K562 (cell line): ENCODE data around the gene GAL. TPM values are rescaled to one million over a fixed set of nuclear protein-coding genes. Genes with fewer than 3 reads are reported as not detected.

ENCODE experiments used
- ATAC-seq: fragments of 200-7000 bp; cut with Tn5 transposase; 3 replicates; pipeline ENCODE4 v1.9.1; 2020; ENCODE audit warnings: moderate library complexity
- BruUV-seq: library from RNA; stranded (reverse); fragments of 400-500 nt; replicated peaks from 2 replicates; lab custom pipeline; 2021; lab: Mats Ljungman, UMichigan
- CTCF ChIA-PET: fragments of 300-600 bp; formaldehyde crosslinking; extraction: SDS; loops from one replicate; lab custom pipeline; 2021; ENCODE audit warnings: low intra/inter-chr PET ratio; lab: Yijun Ruan, JAX
- POLR2A ChIA-PET: fragments of 300-600, 350-650 bp; sonication (Branson Sonifier 250); formaldehyde crosslinking; extraction: SDS; loops from one replicate; lab custom pipeline; 2021; ENCODE audit warnings: antibody characterized with exemption, inconsistent platforms; lab: Yijun Ruan, JAX
- DNase-seq, 4 experiments: peaks; one replicate each; pipeline versions ENCODE4 v3.0.0 to v3.0.0-alpha.2; 2011 to 2018; ENCODE audit warnings: low spot score in 3 of 4, mixed read lengths in 3 of 4; ENCODE audit errors: extremely low read depth in 1 of 4
- FAIRE-seq: peaks from 2 replicates; lab custom pipeline; 2011; peaks lifted over from hg19 to GRCh38; lab: Jason Lieb, UNC
- H2AFZ ChIP-seq: 2 replicates; pipeline ENCODE4 v1.6.0; 2011; ENCODE audit warnings: low read depth, low read length, control low read depth, inconsistent platforms
- H3K27ac ChIP-seq: fragments of 200-600 bp; 3 replicates; pipeline ENCODE4 v1.8.0; 2011; ENCODE audit warnings: low read depth, mild to moderate bottlenecking, control low read depth, inconsistent platforms, low read length, moderate library complexity, mixed read lengths; ENCODE audit errors: extremely low read depth
- H3K27me3 ChIP-seq, 2 experiments: fragments of 300-600 bp in 1 of 2; 2 replicates in 1 of 2; 3 replicates in 1 of 2; pipeline versions ENCODE4 v1.6.0 to v1.8.0; 2011; ENCODE audit warnings: inconsistent platforms in 2 of 2, low read length in 2 of 2, mild to moderate bottlenecking in 1 of 2, mixed read lengths in 1 of 2, moderate library complexity in 1 of 2; ENCODE audit not compliant: control insufficient read depth in 2 of 2, insufficient read depth in 2 of 2
- H3K36me3 ChIP-seq: fragments of 300-600 bp; 3 replicates; pipeline ENCODE4 v1.8.0; 2011; ENCODE audit warnings: mild to moderate bottlenecking, low read length, inconsistent platforms; ENCODE audit not compliant: control insufficient read depth, insufficient read depth
- H3K4me1 ChIP-seq, 2 experiments: fragments of 200-600 bp in 1 of 2; replicated peaks in 1 of 2; 2 replicates in 1 of 2; 3 replicates in 1 of 2; pipeline versions ENCODE4 v1.5.1 to v1.8.0; 2011; ENCODE audit warnings: inconsistent platforms in 2 of 2, low read length in 2 of 2, mild to moderate bottlenecking in 1 of 2, mixed read lengths in 1 of 2, moderate library complexity in 1 of 2; ENCODE audit not compliant: control insufficient read depth in 2 of 2, insufficient read depth in 2 of 2
- H3K4me2 ChIP-seq: 2 replicates; pipeline ENCODE4 v1.6.1; 2011; ENCODE audit warnings: low read length, control low read depth, inconsistent platforms, mixed read lengths; ENCODE audit not compliant: insufficient read depth
- H3K4me3 ChIP-seq: fragments of 200-600 bp; sonication (generic), shearing (Covaris generic); 2 replicates; pipeline ENCODE4 v1.5.1; 2016; ENCODE audit warnings: control low read depth, inconsistent platforms
- H3K79me2 ChIP-seq: fragments of 200-600 bp; 3 replicates; pipeline ENCODE4 v1.8.0; 2011; ENCODE audit warnings: low read length, inconsistent platforms; ENCODE audit not compliant: control insufficient read depth, insufficient read depth
- H3K9ac ChIP-seq, 2 experiments: 2 replicates each; pipeline versions ENCODE4 v1.6.0 to v1.6.1; 2011; ENCODE audit warnings: low read depth in 2 of 2, low read length in 2 of 2, control low read depth in 1 of 2, inconsistent platforms in 1 of 2, mild to moderate bottlenecking in 1 of 2, mixed read lengths in 1 of 2; ENCODE audit not compliant: insufficient read depth in 1 of 2
- H3K9me1 ChIP-seq: one replicate; pipeline ENCODE4 v1.6.0; 2011; ENCODE audit warnings: inconsistent platforms, mild to moderate bottlenecking, low read length, moderate library complexity; ENCODE audit not compliant: control insufficient read depth, insufficient read depth
- H3K9me3 ChIP-seq: replicated peaks from 2 replicates; pipeline ENCODE4 v1.5.1; 2011; ENCODE audit warnings: low read depth, low read length, inconsistent platforms; ENCODE audit not compliant: control insufficient read depth, insufficient read depth
- H4K20me1 ChIP-seq: replicated peaks from 2 replicates; pipeline ENCODE4 v1.6.1; 2011; ENCODE audit warnings: low read length, inconsistent platforms, mixed read lengths; ENCODE audit not compliant: control insufficient read depth, insufficient read depth
- RB1 ChIP-seq: fragments of 450-650 bp; IDR thresholded peaks from 2 replicates; pipeline ENCODE4 v1.6.1; 2017; ENCODE audit warnings: low read depth, mild to moderate bottlenecking
- SMAD3 ChIP-seq: fragments of 450-650 bp; formaldehyde crosslinking; conservative IDR thresholded peaks from 2 replicates; pipeline ENCODE4 v1.4.0; 2020; ENCODE audit warnings: mild to moderate bottlenecking
- THAP7 ChIP-seq: fragments of 250-450 bp; sonication (Bioruptor Pico); IDR thresholded peaks from 2 replicates; pipeline ENCODE4 v1.5.0; 2021
- TOE1 ChIP-seq, 2 experiments: fragments of 450-650 bp in 1 of 2; sonication (generic) in 1 of 2; formaldehyde crosslinking in 1 of 2; IDR thresholded peaks; 2 replicates each; pipeline versions ENCODE4 v1.7.1 to v1.8.0; 2016 to 2022; ENCODE audit warnings: borderline replicate concordance in 2 of 2, mild to moderate bottlenecking in 2 of 2, antibody characterized with exemption in 1 of 2, inconsistent platforms in 1 of 2, low read depth in 1 of 2, missing genetic modification reagents in 1 of 2, moderate library complexity in 1 of 2
- TRIM28 ChIP-seq: fragments of 450-650 bp; IDR thresholded peaks from 2 replicates; pipeline ENCODE4 v1.6.1; 2017
- ZBTB40 ChIP-seq, 2 experiments: fragments of 450-650 bp in 1 of 2; sonication (generic) in 1 of 2; formaldehyde crosslinking in 1 of 2; IDR thresholded peaks; 2 replicates each; pipeline versions ENCODE4 v1.7.1 to v1.9.0; 2016 to 2022; ENCODE audit warnings: inconsistent platforms in 1 of 2, mild to moderate bottlenecking in 1 of 2, missing genetic modification reagents in 1 of 2
- ZKSCAN1 ChIP-seq: fragments of 150-350 bp; IDR thresholded peaks from 2 replicates; pipeline ENCODE4 v1.6.1; 2016; ENCODE audit warnings: low read depth, low read length
- WGBS: fragments of 100-300 bp; shearing (Covaris generic); methylation state at CpG from one replicate; pipeline ENCODE4 v1.1.6; 2016; ENCODE audit warnings: low coverage, mixed read lengths; ENCODE audit not compliant: insufficient coverage; ENCODE audit errors: missing lambda C conversion rate; 5-methylcytosine and 5-hydroxymethylcytosine counted together
- in situ Hi-C: fragments of 300-500 bp; cut with MboI; formaldehyde crosslinking; loops from 4 replicates; pipeline ENCODE4 v1.15.0; 2018; ENCODE audit warnings: inconsistent platforms, mixed read lengths
- intact Hi-C: fragments of 100-400 bp; cut with micrococcal nuclease; formaldehyde crosslinking; loops from 2 replicates; pipeline ENCODE4 v1.14.2; 2022
- polyA plus RNA-seq, 8 experiments: library from polyadenylated mRNA; depleted of rRNA in 4 of 8; stranded (reverse) in 5 of 8; unstranded in 3 of 8; fragments of >200 nt; fragmentation: Nextera tagmentation in 2 of 8; fragmentation: Illumina TruSeq in 1 of 8; extraction: Ambion mirVana in 2 of 8; extraction: Trizol in 1 of 8; gene quantifications; 2 replicates each; pipeline versions ENCODE4 v1.2.1 to v1.2.3, GENCODE V29; 2011 to 2014; ENCODE audit warnings: inconsistent platforms in 1 of 8, missing spikeins in 1 of 8
- total RNA-seq, 7 experiments: library from RNA; depleted of rRNA in 6 of 7; stranded (reverse); fragments of >200 nt in 6 of 7; fragmentation: Illumina TruSeq in 2 of 7; extraction: Trizol in 2 of 7; gene quantifications; 2 replicates each; pipeline versions ENCODE4 v1.2.1 to v1.2.3, GENCODE V29; 2011 to 2021; ENCODE audit warnings: low replicate concordance in 1 of 7

GAL gene
- total and polyA plus RNA-seq, 9 of the 15 experiments (the other 6 are each of a cell fraction or from before 2014, with no cell fraction given): 10.6 to 119 (median 36.3) TPM

- TF ChIP-seq TOE1 (IDR thresholded peaks at IDR 0.05; ENCODE audit: borderline replicate concordance) (no peak), TOE1 (CRISPR knock-in tag; IDR thresholded peaks at IDR 0.05; ENCODE audit: borderline replicate concordance, low read depth) (no peak), TRIM28 (no peak), RB1 (no peak), SMAD3 (CRISPR knock-in tag) (no peak), ZKSCAN1 (no peak), THAP7 (CRISPR knock-in tag) (no peak)
Observed at GRCh38 chr11:68693484-68693882, 9.1 kb downstream of the GAL start (continued).

- no peak for DNase-seq
- Histone ChIP-seq H3K9me1 (no peaks in the 10 kb centered on the region), H3K9me3 (peaks cover 7% of the 10 kb centered on the region; the same call in 1 of the 2 replicates), H3K4me2 (no peak overlapping the region), H3K27me3 (peaks cover 0 to 3% of the 10 kb centered on the region in 2 experiments; a peak in 2 of 5 replicates), H3K79me2 (no peaks in the 10 kb centered on the region), H2AFZ (no peak overlapping the region), H3K27ac (no peak overlapping the region), H3K9ac (no peak overlapping the region), H3K4me3 (no peak overlapping the region), H3K4me1 (peaks cover 0 to 7% of the 10 kb centered on the region in 2 experiments; a peak in 2 of 5 replicates), H4K20me1 (no peaks in the 10 kb centered on the region), H3K36me3 (peaks cover 13% of the 10 kb centered on the region; the same call in 2 of the 3 replicates)
- no peak for ATAC-seq
- no peak for FAIRE-seq
- no TSS peak for BruUV-seq
- ChIA-PET POLR2A (interaction anchor here (0.7 kb wide), 1 partner anchor 35 kb away, joined by 3 read pairs; no protein-coding TSS in a partner anchor), CTCF (no interaction called here)
- in situ Hi-C loops: loop anchor here (25.0 kb wide), 1 partner anchor 1157 kb away; no protein-coding TSS in a partner anchor
- intact Hi-C loops: no loop called here
- 3% methylated on average over 5 of the region's 5 CpGs for WGBS
- TF ChIP-seq ZBTB40 (IDR thresholded peaks at IDR 0.05) (no peak), ZBTB40 (CRISPR knock-in tag; IDR thresholded peaks at IDR 0.05) (no peak)
Observed at GRCh38 chr11:68694431-68695297, 10.3 kb downstream of the GAL start.
